SK-N-SH (cell line): Measurements from ENCODE around the gene DYNC1H1. TPM values are rescaled to one million over a fixed set of nuclear protein-coding genes. Genes with fewer than 3 reads are reported as not detected.

Experiments used
- CTCF ChIA-PET: fragments of 300-600, 350-600 bp; formaldehyde crosslinking; extraction: SDS; loops from one replicate; lab custom pipeline; 2021; lab: Yijun Ruan, JAX
- POLR2A ChIA-PET: fragments of 350-600 bp; sonication (Branson Sonifier 250); formaldehyde crosslinking; extraction: SDS; loops from one replicate; lab custom pipeline; 2020; ENCODE audit warnings: antibody characterized with exemption, inconsistent platforms; lab: Yijun Ruan, JAX
- DNase-seq: peaks from one replicate; pipeline ENCODE4 v3.0.0; 2012
- H2AFZ ChIP-seq: fragments of 200-600 bp; sonication (generic); 2 replicates; pipeline ENCODE4 v1.8.1; 2016; ENCODE audit warnings: antibody characterized with exemption, mild to moderate bottlenecking, low read depth
- H3F3A ChIP-seq: fragments of 200-600 bp; sonication (generic); replicated peaks from 2 replicates; pipeline ENCODE3; 2016; ENCODE audit warnings: antibody characterized with exemption, mild to moderate bottlenecking; ENCODE audit not compliant: insufficient read depth
- H3K27ac ChIP-seq, 2 experiments: fragments of 200-500 bp in 1 of 2; fragments of 200-600 bp in 1 of 2; sonication (Bioruptor generic) in 1 of 2; sonication (generic), shearing (Covaris generic) in 1 of 2; 2 replicates each; pipeline versions ENCODE4 v1.5.1 to v1.6.1; 2014 to 2016; ENCODE audit warnings: low read depth in 2 of 2, inconsistent platforms in 1 of 2, low read length in 1 of 2, mild to moderate bottlenecking in 1 of 2, mixed read lengths in 1 of 2
- H3K27me3 ChIP-seq: fragments of 200-600 bp; sonication (generic), shearing (Covaris generic); 2 replicates; pipeline ENCODE4 v1.6.1; 2016; ENCODE audit warnings: mixed run types; ENCODE audit not compliant: insufficient read depth
- H3K36me3 ChIP-seq, 2 experiments: fragments of 200-500 bp in 1 of 2; fragments of 200-600 bp in 1 of 2; sonication (Bioruptor generic) in 1 of 2; sonication (generic) in 1 of 2; replicated peaks in 1 of 2; 2 replicates each; pipeline versions ENCODE3 to v1.5.1; 2014 to 2016; ENCODE audit warnings: low read length in 1 of 2, mild to moderate bottlenecking in 1 of 2; ENCODE audit not compliant: insufficient read depth in 2 of 2, control insufficient read depth in 1 of 2
- H3K4me1 ChIP-seq, 2 experiments: fragments of 200-500 bp in 1 of 2; fragments of 200-600 bp in 1 of 2; sonication (Bioruptor generic) in 1 of 2; sonication (generic), shearing (Covaris generic) in 1 of 2; 2 replicates each; pipeline versions ENCODE4 v1.5.1 to v1.6.1; 2014 to 2016; ENCODE audit warnings: low read depth in 1 of 2, low read length in 1 of 2, mixed run types in 1 of 2; ENCODE audit not compliant: insufficient read depth in 2 of 2, control insufficient read depth in 1 of 2
- H3K4me2 ChIP-seq: fragments of 200-600 bp; sonication (generic), shearing (Covaris generic); 2 replicates; pipeline ENCODE4 v1.6.1; 2017; ENCODE audit warnings: mixed run types
- H3K4me3 ChIP-seq, 2 experiments: fragments of 200-500 bp in 1 of 2; fragments of 200-600 bp in 1 of 2; sonication (Bioruptor generic) in 1 of 2; sonication (generic), shearing (Covaris generic) in 1 of 2; 2 replicates each; pipeline versions ENCODE4 v1.5.1 to v1.8.1; 2014 to 2016; ENCODE audit warnings: low read depth in 2 of 2, inconsistent platforms in 1 of 2, low read length in 1 of 2, mild to moderate bottlenecking in 1 of 2, mixed read lengths in 1 of 2, moderate library complexity in 1 of 2
- H3K79me2 ChIP-seq: fragments of 200-600 bp; sonication (generic); 2 replicates; pipeline ENCODE4 v1.8.1; 2017; ENCODE audit warnings: mild to moderate bottlenecking; ENCODE audit not compliant: insufficient read depth
- H3K9ac ChIP-seq: fragments of 200-600 bp; sonication (generic); 2 replicates; pipeline ENCODE4 v1.6.1; 2017; ENCODE audit warnings: mixed run types
- H3K9me2 ChIP-seq: fragments of 200-600 bp; sonication (generic); 2 replicates; pipeline ENCODE4 v1.6.1; 2017; ENCODE audit warnings: mixed run types
- H3K9me3 ChIP-seq: fragments of 200-600 bp; sonication (generic); 2 replicates; pipeline ENCODE4 v1.6.1; 2017; ENCODE audit warnings: mixed run types, mild to moderate bottlenecking, moderate library complexity
- H4K20me1 ChIP-seq: fragments of 200-600 bp; sonication (generic); 2 replicates; pipeline ENCODE4 v1.6.1; 2017; ENCODE audit warnings: mild to moderate bottlenecking, mixed run types; ENCODE audit not compliant: insufficient read depth
- CHD2 ChIP-seq: fragments of 150-350 bp; IDR thresholded peaks from 2 replicates; pipeline ENCODE4 v1.6.1; 2018; ENCODE audit warnings: low read length; ENCODE audit not compliant: partially characterized antibody
- ELF1 ChIP-seq: IDR thresholded peaks from 2 replicates; pipeline ENCODE4 v1.4.0; 2012
- EP300 ChIP-seq, 2 experiments: IDR thresholded peaks; 2 replicates each; pipeline versions ENCODE4 v1.4.0 to v1.6.1; 2012; ENCODE audit warnings: borderline replicate concordance in 1 of 2, low read depth in 1 of 2, low read length in 1 of 2
- EZH2phosphoT487 ChIP-seq: fragments of 200-600 bp; sonication (generic); IDR thresholded peaks from 2 replicates; pipeline ENCODE4 v1.6.1; 2017; ENCODE audit warnings: low read depth, mixed run types, mild to moderate bottlenecking, antibody characterized with exemption, moderate library complexity, borderline replicate concordance
- FOXJ3 ChIP-seq: sonication (generic); formaldehyde crosslinking; IDR thresholded peaks from 2 replicates; pipeline ENCODE4 v1.5.1; 2020; ENCODE audit warnings: mild to moderate bottlenecking, missing genetic modification reagents
- GATA2 ChIP-seq: sonication (generic); formaldehyde crosslinking; IDR thresholded peaks from 2 replicates; pipeline ENCODE4 v1.5.0; 2020; ENCODE audit warnings: mild to moderate bottlenecking, missing genetic modification reagents
- IRF3 ChIP-seq: fragments of 150-350 bp; IDR thresholded peaks from 2 replicates; pipeline ENCODE4 v1.6.1; 2016; ENCODE audit warnings: mild to moderate bottlenecking, low read depth, low read length
- MAX ChIP-seq: IDR thresholded peaks from 2 replicates; pipeline ENCODE4 v1.4.0; 2012; ENCODE audit warnings: low read depth
- MXI1 ChIP-seq: IDR thresholded peaks from 2 replicates; pipeline ENCODE4 v1.6.1; 2012; ENCODE audit warnings: mild to moderate bottlenecking, low read depth, low read length, improper control_type of control experiment
- PBX3 ChIP-seq: IDR thresholded peaks from 2 replicates; pipeline ENCODE4; 2012
- RAD21 ChIP-seq: IDR thresholded peaks from 2 replicates; pipeline ENCODE4 v1.6.1; 2012; ENCODE audit warnings: mild to moderate bottlenecking, low read length
- RCOR1 ChIP-seq: fragments of 150-350 bp; IDR thresholded peaks from 2 replicates; pipeline ENCODE4 v1.6.1; 2017; ENCODE audit warnings: antibody characterized with exemption, low read length
- RFX5 ChIP-seq: IDR thresholded peaks from 2 replicates; pipeline ENCODE4 v1.6.1; 2012; ENCODE audit warnings: mild to moderate bottlenecking, improper control_type of control experiment, low read length
- TAF1 ChIP-seq: IDR thresholded peaks from 2 replicates; pipeline ENCODE4 v1.6.1; 2012; ENCODE audit warnings: low read depth, mild to moderate bottlenecking, low read length, moderate library complexity, borderline replicate concordance
- TEAD4 ChIP-seq: IDR thresholded peaks from 2 replicates; pipeline ENCODE4 v1.4.0; 2012; ENCODE audit warnings: mild to moderate bottlenecking, borderline replicate concordance; ENCODE audit not compliant: insufficient read depth
- USF2 ChIP-seq: fragments of 150-350 bp; IDR thresholded peaks from 2 replicates; pipeline ENCODE4 v1.6.1; 2017; ENCODE audit warnings: antibody characterized with exemption, low read length, low read depth, borderline replicate concordance
- ZBTB33 ChIP-seq: IDR thresholded peaks from 2 replicates; pipeline ENCODE4 v1.4.0; 2012; ENCODE audit warnings: low read depth, borderline replicate concordance
- WGBS: methylation state at CpG from one replicate; pipeline ENCODE4 v1.1.6; 2017; ENCODE audit warnings: low lambda C conversion rate; 5-methylcytosine and 5-hydroxymethylcytosine counted together
- polyA plus RNA-seq, 3 experiments: library from polyadenylated mRNA; depleted of rRNA; stranded (reverse); fragments of >200 nt; gene quantifications; 2 replicates each; pipeline ENCODE4 v1.2.3, GENCODE V29; 2012

DYNC1H1 gene
- polyA plus RNA-seq, 1 of the 3 experiments (the other 2 are of a cell fraction): 140 TPM

- TF ChIP-seq TAF1 (no peak), FOXJ3 (CRISPR knock-in tag) (no peak), MAX (peak; percentile 56), RCOR1 (no peak)
- ChIA-PET CTCF (interaction anchor here (0.6 to 2.9 kb wide), 7 partner anchors 10 to 379 kb away, joined by 3 to 15 read pairs (median 6); no protein-coding TSS in a partner anchor), POLR2A (interaction anchor here (1.7 kb wide), 1 partner anchor 13 kb away, joined by 3 read pairs; no protein-coding TSS in a partner anchor)
- Histone ChIP-seq H3K9ac (peak overlapping the region; percentile 94), H3K27me3 (no peaks in the 10 kb centered on the region), H2AFZ (no peak overlapping the region), H3K4me1 (peaks cover 28 to 32% of the 10 kb centered on the region in 2 experiments), H3K36me3 (peaks cover 46 to 51% of the 10 kb centered on the region in 2 experiments), H3K4me2 (peak overlapping the region; percentile 93), H3K4me3 (peak overlapping the region; percentile 81 to 94), H3K9me2 (no peaks in the 10 kb centered on the region), H4K20me1 (peaks cover 48% of the 10 kb centered on the region), H3K9me3 (no peaks in the 10 kb centered on the region), H3F3A (peaks cover 27% of the 10 kb centered on the region), H3K79me2 (peaks cover 51% of the 10 kb centered on the region), H3K27ac (peak overlapping the region; percentile 86 to 89; a peak in 3 of 4 replicates)
- WGBS: under 1% methylated on average over 27 of the region's 49 CpGs
- DNase-seq: peak; percentile 73
These were observed 121.8 kb downstream of the DYNC1H1 start for GRCh38 chr14:102085948-102086708.

GRCh38 chr14:102086709-102086971, 122.3 kb downstream of the DYNC1H1 start:
- peaks cover 22% of the 10 kb centered on the region for H3F3A ChIP-seq
- H3K9me3 ChIP-seq: no peaks in the 10 kb centered on the region
- H2AFZ ChIP-seq: no peak overlapping the region
- ChIA-PET CTCF (interaction anchor here (0.6 to 2.9 kb wide), 4 partner anchors 10 to 227 kb away, joined by 3 to 15 read pairs (median 6); no protein-coding TSS in a partner anchor), POLR2A (interaction anchor here (1.7 kb wide), 1 partner anchor 12 kb away, joined by 3 read pairs; no protein-coding TSS in a partner anchor)
- peak overlapping the region; percentile 81 to 94 for H3K4me3 ChIP-seq
- H3K9me2 ChIP-seq: no peaks in the 10 kb centered on the region
- peaks cover 28 to 32% of the 10 kb centered on the region in 2 experiments for H3K4me1 ChIP-seq
- peak overlapping the region; percentile 86 to 89 for H3K27ac ChIP-seq
- peaks cover 41 to 46% of the 10 kb centered on the region in 2 experiments for H3K36me3 ChIP-seq
- H3K4me2 ChIP-seq: peak overlapping the region; percentile 93; the same call in 1 of the 2 replicates
- H4K20me1 ChIP-seq: peaks cover 46% of the 10 kb centered on the region
- no CpG with 5 or more reads among the region's 32 CpGs for WGBS
- H3K27me3 ChIP-seq: no peaks in the 10 kb centered on the region
- H3K79me2 ChIP-seq: peaks cover 51% of the 10 kb centered on the region
- peak overlapping the region; percentile 94 for H3K9ac ChIP-seq
- DNase-seq: no peak
- TF ChIP-seq ELF1: peak; percentile 5; the same call in 1 of the 2 replicates
- no peak for TF ChIP-seq TEAD4
- no peak for TF ChIP-seq RFX5
- no peak for TF ChIP-seq EZH2phosphoT487
- no peak for TF ChIP-seq MAX
- no peak for TF ChIP-seq CHD2
- TF ChIP-seq RAD21: no peak
- TF ChIP-seq GATA2 (CRISPR knock-in tag): no peak
- TF ChIP-seq MXI1: no peak
- peak in 1 of 2 experiments; percentile 53; a peak in 1 of 4 replicates for TF ChIP-seq EP300 (IDR thresholded peaks at IDR 0.05; ENCODE audit: borderline replicate concordance in 1 of 2, low read depth in 1 of 2, low read length in 1 of 2)
- TF ChIP-seq USF2: no peak
- TF ChIP-seq IRF3: no peak
- TF ChIP-seq ZBTB33: 0 out of 2 replicates have a peak, but pooled peaks have one; percentile 12
- no peak for TF ChIP-seq PBX3
